GM18867 (cell line): ENCODE data around the gene ZNF268.

Experiments used
- ATAC-seq: cut with Tn5 transposase; IDR thresholded peaks from one replicate; pipeline ENCODE4 v1.9.1; 2021; ENCODE audit warnings: mild to moderate bottlenecking, moderate library complexity; ENCODE audit not compliant: unreplicated experiment

ZNF268 gene

GRCh38 chr12:133181238-133181959 lies at the start of gene ZNF268:
ZNF268 (plus strand) TSS chr12:133181495; CDS start chr12:133181998, 503 bp downstream.
- peak; percentile 93 for ATAC-seq

GRCh38 chr12:133135747-133136146 lies 45.5 kb upstream of the ZNF268 start:
- ATAC-seq: no peak

GRCh38 chr12:133145981-133146380 lies 35.3 kb upstream of the ZNF268 start:
- no peak for ATAC-seq

- no peak for ATAC-seq
Observed at GRCh38 chr12:133156125-133156690, 25.1 kb upstream of the ZNF268 start.

GRCh38 chr12:133165776-133166175 lies 15.5 kb upstream of the ZNF268 start:
- ATAC-seq: no peak

GRCh38 chr12:133172491-133172890 lies 8.8 kb upstream of the ZNF268 start:
- no peak for ATAC-seq

- ATAC-seq: no peak
Observed at GRCh38 chr12:133174901-133175300, 6.4 kb upstream of the ZNF268 start.

- ATAC-seq: no peak
Observed at GRCh38 chr12:133180669-133181068, 626 bp upstream of the ZNF268 start.

- no peak for ATAC-seq
Observed at GRCh38 chr12:133190176-133190575, 8.9 kb downstream of the ZNF268 start.

- ATAC-seq: no peak
Observed at GRCh38 chr12:133192847-133193246, 11.6 kb downstream of the ZNF268 start.

- ATAC-seq: no peak
Observed at GRCh38 chr12:133201888-133202287, 20.6 kb downstream of the ZNF268 start.

GRCh38 chr12:133202493-133203343 lies 21.4 kb downstream of the ZNF268 start:
- ATAC-seq: no peak

- no peak for ATAC-seq
Observed at GRCh38 chr12:133203344-133204263, 22.3 kb downstream of the ZNF268 start.

GRCh38 chr12:133204264-133204603 lies 22.9 kb downstream of the ZNF268 start:
- ATAC-seq: no peak

- no peak for ATAC-seq
Observed at GRCh38 chr12:133206390-133206789, 25.1 kb downstream of the ZNF268 start.

GRCh38 chr12:133215724-133216123 lies 34.4 kb downstream of the ZNF268 start:
- ATAC-seq: no peak

- ATAC-seq: no peak
Observed at GRCh38 chr12:133217219-133217618, 35.9 kb downstream of the ZNF268 start.

GRCh38 chr12:133220521-133220920 lies 39.2 kb downstream of the ZNF268 start:
- no peak for ATAC-seq

GRCh38 chr12:133221241-133221640 lies 39.9 kb downstream of the ZNF268 start:
- ATAC-seq: no peak

GRCh38 chr12:133222211-133222610 lies 40.9 kb downstream of the ZNF268 start:
- no peak for ATAC-seq

GRCh38 chr12:133225527-133225926 lies 44.2 kb downstream of the ZNF268 start:
- no peak for ATAC-seq
